HG03432 (cell line): ENCODE results near the gene SLA2.
"Not testable (repeated sequence)": the region's sequence is repeated elsewhere in the genome, so short reads cannot be mapped to it uniquely, and the experiment has no call there.

Experiments used
- ATAC-seq: cut with Tn5 transposase; IDR thresholded peaks from one replicate; pipeline ENCODE4 v1.9.1; 2021; ENCODE audit warnings: mild to moderate bottlenecking, moderate library complexity; ENCODE audit not compliant: unreplicated experiment

The SLA2 gene

GRCh38 chr20:36645998-36646397 is at the start of gene SLA2:
TSS of gene SLA2 (minus strand) at chr20:36646196. CDS start at chr20:36641335, 4,861 bp downstream.
- no peak for ATAC-seq

- ATAC-seq: not testable (repeated sequence)
Observed at GRCh38 chr20:36695467-36695866, 49.5 kb upstream of the SLA2 start.

- ATAC-seq: no peak
Observed at GRCh38 chr20:36688630-36689029, 42.6 kb upstream of the SLA2 start.

- ATAC-seq: no peak
Observed at GRCh38 chr20:36687850-36688249, 41.9 kb upstream of the SLA2 start.

- no peak for ATAC-seq
Observed at GRCh38 chr20:36686944-36687343, 40.9 kb upstream of the SLA2 start.

- ATAC-seq: no peak
Observed at GRCh38 chr20:36686504-36686903, 40.5 kb upstream of the SLA2 start.

GRCh38 chr20:36684747-36685146 is 38.8 kb upstream of the SLA2 start:
- no peak for ATAC-seq

GRCh38 chr20:36682311-36682710 is 36.3 kb upstream of the SLA2 start:
- ATAC-seq: no peak

- no peak for ATAC-seq
Observed at GRCh38 chr20:36677422-36677771, 31.4 kb upstream of the SLA2 start.

- no peak for ATAC-seq
Observed at GRCh38 chr20:36676701-36677421, 30.9 kb upstream of the SLA2 start.

GRCh38 chr20:36675545-36675944 is 29.5 kb upstream of the SLA2 start:
- ATAC-seq: not testable (repeated sequence)

GRCh38 chr20:36672991-36673390 is 27.0 kb upstream of the SLA2 start:
- no peak for ATAC-seq

GRCh38 chr20:36670665-36671357 is 24.8 kb upstream of the SLA2 start:
- no peak for ATAC-seq

GRCh38 chr20:36666181-36666740 is 20.3 kb upstream of the SLA2 start:
- ATAC-seq: no peak

- no peak for ATAC-seq
Observed at GRCh38 chr20:36663031-36663430, 17.0 kb upstream of the SLA2 start.

GRCh38 chr20:36658300-36658699 is 12.3 kb upstream of the SLA2 start:
- no peak for ATAC-seq

GRCh38 chr20:36656733-36657132 is 10.7 kb upstream of the SLA2 start:
- ATAC-seq: no peak

- no peak for ATAC-seq
Observed at GRCh38 chr20:36655004-36655403, 9.0 kb upstream of the SLA2 start.

GRCh38 chr20:36654506-36654905 is 8.5 kb upstream of the SLA2 start:
- no peak for ATAC-seq

GRCh38 chr20:36653456-36653855 is 7.5 kb upstream of the SLA2 start:
- no peak for ATAC-seq

- no peak for ATAC-seq
Observed at GRCh38 chr20:36647196-36648121, 1.5 kb upstream of the SLA2 start.
